MCF 10A (cell line): ENCODE data around the gene JMJD6. TPM values are rescaled to one million over a fixed set of nuclear protein-coding genes. Genes with fewer than 3 reads are reported as not detected.
"Not testable (repeated sequence)": the region's sequence is repeated elsewhere in the genome, so short reads cannot be mapped to it uniquely, and the experiment has no call there.

Source experiments
- BruUV-seq: library from RNA; stranded (reverse); fragments of 400-500 nt; replicated peaks from 2 replicates; lab custom pipeline; 2021; lab: Mats Ljungman, UMichigan
- CTCF ChIA-PET: fragments of 300-600 bp; sonication (Branson Sonifier 250); formaldehyde crosslinking; extraction: SDS; loops from one replicate; lab custom pipeline; 2021; ENCODE audit warnings: antibody characterized with exemption, inconsistent platforms; lab: Yijun Ruan, JAX
- POLR2A ChIA-PET: fragments of 300-600, 350-650 bp; sonication (Branson Sonifier 250); formaldehyde crosslinking; extraction: SDS; loops from one replicate; lab custom pipeline; 2020; ENCODE audit warnings: antibody characterized with exemption, inconsistent platforms; lab: Yijun Ruan, JAX
- DNase-seq: peaks from one replicate; pipeline ENCODE4 v3.0.0-alpha.2; 2018; ENCODE audit not compliant: unreplicated experiment
- H3K27ac Mint-ChIP-seq: one replicate; pipeline ENCODE4 v1.8.0; 2022; ENCODE audit warnings: mild to moderate bottlenecking, low read depth, mixed read lengths; ENCODE audit not compliant: unreplicated experiment
- H3K27me3 Mint-ChIP-seq: one replicate; pipeline ENCODE4 v1.8.0; 2022; ENCODE audit warnings: mixed read lengths; ENCODE audit not compliant: insufficient read depth, unreplicated experiment
- H3K36me3 Mint-ChIP-seq: one replicate; pipeline ENCODE4 v1.8.0; 2022; ENCODE audit warnings: mild to moderate bottlenecking, moderate library complexity, mixed read lengths; ENCODE audit not compliant: insufficient read depth, unreplicated experiment
- H3K4me1 Mint-ChIP-seq: one replicate; pipeline ENCODE4 v1.8.0; 2022; ENCODE audit warnings: mixed read lengths; ENCODE audit not compliant: insufficient read depth, unreplicated experiment
- H3K4me3 Mint-ChIP-seq: one replicate; pipeline ENCODE4 v1.8.0; 2022; ENCODE audit warnings: mild to moderate bottlenecking, moderate library complexity, mixed read lengths; ENCODE audit not compliant: unreplicated experiment
- H3K9me3 Mint-ChIP-seq: one replicate; pipeline ENCODE4 v1.8.0; 2022; ENCODE audit warnings: mixed read lengths; ENCODE audit not compliant: unreplicated experiment
- intact Hi-C: fragments of 100-400 bp; cut with micrococcal nuclease; formaldehyde crosslinking; loops from 2 replicates; pipeline ENCODE4 v1.14.1; 2022
- total RNA-seq: library from RNA; stranded (reverse); gene quantifications from 2 replicates; pipeline ENCODE4 v1.2.3, GENCODE V29; 2022
- TF ChIP-seq, protein P1 (sequence below): fragments of 200-600 bp; IDR thresholded peaks from one replicate; pipeline ENCODE4 v1.8.0; 2022; ENCODE audit warnings: antibody characterized with exemption, mild to moderate bottlenecking; ENCODE audit not compliant: unreplicated experiment

The JMJD6 gene
- total RNA-seq, 1 experiment from 2014 or later: 29.4 TPM

DNA sequence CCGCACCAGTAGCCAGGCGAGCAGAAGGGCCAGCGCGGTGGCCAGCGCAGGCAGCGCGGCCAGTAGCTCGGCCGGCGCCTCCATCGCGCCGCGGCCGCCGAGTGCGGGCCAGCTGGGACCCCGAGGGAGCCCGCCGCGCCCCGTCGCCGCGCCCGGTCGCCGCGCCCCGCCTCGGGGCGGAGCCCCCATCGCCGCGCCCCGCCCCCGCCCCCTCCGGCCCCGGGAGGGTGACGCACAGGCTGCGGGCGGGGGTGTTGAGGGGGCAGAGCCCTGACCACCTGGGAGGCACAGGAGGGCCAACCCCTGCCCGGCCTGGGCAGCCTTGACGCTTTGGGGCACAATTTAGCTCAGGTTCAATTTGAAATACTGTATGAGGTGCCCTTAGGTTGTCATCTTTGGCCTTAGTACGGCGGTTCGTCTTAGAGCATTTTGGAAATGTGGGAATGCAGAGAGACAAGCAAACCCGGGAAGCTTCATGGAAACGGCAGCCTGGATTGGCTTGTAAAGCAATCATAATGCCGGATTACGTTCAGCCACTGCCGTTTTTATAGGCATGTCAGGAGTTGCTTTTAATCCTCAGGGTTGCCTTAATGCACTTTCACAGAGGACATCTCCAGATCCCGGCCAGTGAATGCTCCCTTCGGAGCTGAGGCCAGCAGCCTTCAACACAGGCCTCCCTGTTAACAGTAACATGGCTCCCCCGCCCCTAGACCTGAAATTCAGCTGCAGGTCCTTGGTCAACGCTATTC, 15.4 kb downstream of the JMJD6 start, which contains the start of gene MXRA7:
MXRA7 (minus strand) TSS at position 103 of the 749 bp plus-strand sequence; CDS start at position 84, 19 bp downstream.
- POLR2A ChIA-PET: interaction anchor here (0.6 to 2.7 kb wide), 10 partner anchors 15 to 653 kb away, joined by 3 to 14 read pairs (median 4); partner anchors contain the start of genes JMJD6 and METTL23
- no TSS peak for BruUV-seq
- CTCF ChIA-PET: interaction anchor here (0.6 to 1.2 kb wide), 2 partner anchors 30 to 40 kb away, joined by 3 to 5 read pairs; no protein-coding TSS in a partner anchor
- H3K27me3 Mint-ChIP-seq: no peaks in the 10 kb centered on the region
- intact Hi-C loops: loop anchor here (10.0 kb wide), 1 partner anchor 156 kb away; no protein-coding TSS in a partner anchor
- no peaks in the 10 kb centered on the region for H3K9me3 Mint-ChIP-seq
- peak; percentile 66 for DNase-seq
- peaks cover 9% of the 10 kb centered on the region for H3K4me1 Mint-ChIP-seq
- TF ChIP-seq, protein P1, sequence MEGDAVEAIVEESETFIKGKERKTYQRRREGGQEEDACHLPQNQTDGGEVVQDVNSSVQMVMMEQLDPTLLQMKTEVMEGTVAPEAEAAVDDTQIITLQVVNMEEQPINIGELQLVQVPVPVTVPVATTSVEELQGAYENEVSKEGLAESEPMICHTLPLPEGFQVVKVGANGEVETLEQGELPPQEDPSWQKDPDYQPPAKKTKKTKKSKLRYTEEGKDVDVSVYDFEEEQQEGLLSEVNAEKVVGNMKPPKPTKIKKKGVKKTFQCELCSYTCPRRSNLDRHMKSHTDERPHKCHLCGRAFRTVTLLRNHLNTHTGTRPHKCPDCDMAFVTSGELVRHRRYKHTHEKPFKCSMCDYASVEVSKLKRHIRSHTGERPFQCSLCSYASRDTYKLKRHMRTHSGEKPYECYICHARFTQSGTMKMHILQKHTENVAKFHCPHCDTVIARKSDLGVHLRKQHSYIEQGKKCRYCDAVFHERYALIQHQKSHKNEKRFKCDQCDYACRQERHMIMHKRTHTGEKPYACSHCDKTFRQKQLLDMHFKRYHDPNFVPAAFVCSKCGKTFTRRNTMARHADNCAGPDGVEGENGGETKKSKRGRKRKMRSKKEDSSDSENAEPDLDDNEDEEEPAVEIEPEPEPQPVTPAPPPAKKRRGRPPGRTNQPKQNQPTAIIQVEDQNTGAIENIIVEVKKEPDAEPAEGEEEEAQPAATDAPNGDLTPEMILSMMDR: no peak
- H3K4me3 Mint-ChIP-seq: peak within 1 kb of the TSS; percentile 76
- peak within 1 kb of the TSS; percentile 39 for H3K27ac Mint-ChIP-seq
- peaks cover 36% of the 10 kb centered on the region for H3K36me3 Mint-ChIP-seq

DNA sequence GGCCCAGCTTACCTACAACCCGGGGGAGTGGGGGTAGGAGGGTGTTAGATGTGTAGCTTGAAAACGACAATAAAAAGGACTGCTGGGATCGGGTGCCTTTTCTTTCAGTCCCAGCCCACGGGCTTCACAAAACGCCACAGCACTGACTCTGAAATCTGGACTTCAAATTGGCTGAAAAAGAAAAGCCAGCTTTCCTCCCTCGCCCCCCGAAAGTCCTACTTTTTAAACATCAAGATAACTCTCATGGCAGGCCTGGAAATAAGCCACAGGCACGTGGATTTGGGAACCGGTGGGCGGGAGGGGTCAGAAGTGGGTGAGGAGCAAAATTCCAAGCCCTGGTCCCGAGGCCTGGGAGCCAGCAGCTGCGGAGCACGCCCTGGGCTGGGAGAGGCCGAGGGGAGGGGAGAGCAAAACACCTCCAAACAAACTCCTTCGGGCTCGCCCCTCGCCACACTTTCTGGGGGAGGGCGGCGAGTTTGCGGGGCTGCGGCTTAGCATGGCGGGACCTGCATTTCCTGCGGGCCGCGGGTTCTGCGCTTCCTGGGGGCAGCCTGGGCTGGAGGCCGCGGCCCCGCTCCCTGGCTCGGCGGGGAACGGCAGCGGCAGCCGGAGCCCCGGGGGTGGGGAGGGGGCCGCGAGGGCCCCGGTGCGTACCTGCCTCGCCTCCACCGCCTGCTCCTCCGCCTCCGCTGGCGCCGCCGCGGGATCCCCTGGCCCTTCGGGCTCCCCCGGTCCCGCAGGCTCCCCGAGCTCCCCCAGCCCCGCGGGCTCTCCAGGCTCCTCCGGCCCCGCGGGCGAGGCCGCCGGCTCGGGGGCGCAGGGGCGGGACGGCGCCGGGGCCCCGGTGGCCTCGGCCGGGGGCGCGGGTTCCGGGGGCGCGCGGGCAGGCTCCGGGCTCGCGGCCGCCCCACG, 16.2 kb downstream of the JMJD6 start:
- Mint-ChIP-seq H3K36me3 (peaks cover 27% of the 10 kb centered on the region), H3K27ac (peak overlapping the region; percentile 39), H3K4me3 (peak overlapping the region; percentile 76)
- intact Hi-C loops: loop anchor here (10.0 kb wide), 1 partner anchor 155 kb away; no protein-coding TSS in a partner anchor
- not testable (repeated sequence) for H3K4me1 Mint-ChIP-seq, H3K9me3 Mint-ChIP-seq, DNase-seq, BruUV-seq, H3K27me3 Mint-ChIP-seq
- POLR2A ChIA-PET: interaction anchor here (0.6 to 2.7 kb wide), 12 partner anchors 16 to 356 kb away, joined by 3 to 14 read pairs (median 4); partner anchors contain the start of genes JMJD6, METTL23, PRPSAP1 and SRSF2
- CTCF ChIA-PET: interaction anchor here (0.6 to 1.0 kb wide), 3 partner anchors 15 to 113 kb away, joined by 3 to 4 read pairs (median 3); no protein-coding TSS in a partner anchor

DNA sequence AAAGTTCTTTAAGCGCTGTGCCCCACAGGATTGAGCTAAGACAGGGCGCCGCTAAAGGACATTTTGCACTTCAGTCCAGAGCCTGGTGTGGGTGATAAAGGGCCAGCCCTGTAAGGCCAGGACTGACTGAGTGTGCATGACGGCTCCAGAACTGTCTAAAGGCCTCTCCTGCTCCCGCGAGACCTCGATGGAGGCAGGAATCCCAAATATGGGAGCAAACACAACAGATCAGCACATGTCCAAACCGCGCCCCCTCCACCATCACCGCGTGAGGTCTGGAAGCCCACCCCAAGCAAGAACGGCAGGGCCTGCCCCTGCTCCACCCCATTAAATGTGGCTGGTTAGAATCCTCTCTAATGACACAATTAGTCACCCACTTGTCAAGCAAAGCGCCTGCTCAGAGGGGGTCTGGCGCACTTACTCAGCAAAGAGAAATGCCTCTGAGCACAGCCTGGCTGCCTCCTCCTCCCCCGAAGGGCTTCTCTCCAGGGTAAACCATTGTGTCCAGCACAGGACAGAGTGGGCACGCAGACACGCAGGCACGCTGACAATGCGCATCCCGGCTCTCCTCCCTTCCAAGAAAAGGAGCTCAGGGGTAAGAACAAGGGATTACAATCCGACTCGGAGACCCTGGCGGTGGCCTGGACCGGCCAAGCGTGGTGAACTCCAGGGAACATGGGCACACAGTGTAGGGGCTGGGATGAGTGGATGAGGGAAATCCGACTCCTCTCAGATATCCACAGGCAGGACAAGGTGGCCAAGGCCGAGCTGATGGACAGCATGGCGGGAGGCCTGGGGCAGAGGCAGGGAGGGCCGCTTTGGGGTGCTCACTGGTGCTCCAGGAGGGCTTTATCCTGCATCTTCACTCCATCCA, 17.1 kb downstream of the JMJD6 start:
- DNase-seq: peak; percentile 58

More for the DNA sequence above, 17.1 kb downstream of the JMJD6 start:
- TSS peak; percentile 35 for BruUV-seq
- ChIA-PET POLR2A (interaction anchor here (0.6 to 2.5 kb wide), 8 partner anchors 18 to 355 kb away, joined by 3 to 12 read pairs (median 4); partner anchors contain the start of genes PRPSAP1 and SRSF2), CTCF (interaction anchor here (0.8 to 1.0 kb wide), 2 partner anchors 14 to 112 kb away, joined by 3 to 4 read pairs; no protein-coding TSS in a partner anchor)
- intact Hi-C loops: no loop called here
- TF ChIP-seq, protein P1: no peak
- no peaks in the 10 kb centered on the region for H3K9me3 Mint-ChIP-seq
- H3K27ac Mint-ChIP-seq: peak overlapping the region; percentile 39
- peaks cover 9% of the 10 kb centered on the region for H3K4me1 Mint-ChIP-seq
- H3K4me3 Mint-ChIP-seq: peak overlapping the region; percentile 76
- H3K36me3 Mint-ChIP-seq: peaks cover 19% of the 10 kb centered on the region
- H3K27me3 Mint-ChIP-seq: no peaks in the 10 kb centered on the region
